DMS153 (cell line): Measurements from ENCODE around the gene MYL1.

ENCODE experiments used
- DNase-seq: peaks from one replicate; lab custom pipeline; 2025; lab: John Stamatoyannopoulos, UW

MYL1 gene

GRCh38 chr2:210267698-210268097, 47.3 kb downstream of the MYL1 start:
- DNase-seq = no peak

GRCh38 chr2:210264282-210264681, 50.7 kb downstream of the MYL1 start:
- DNase-seq = no peak

GRCh38 chr2:210263841-210264240, 51.1 kb downstream of the MYL1 start:
- no peak for DNase-seq

GRCh38 chr2:210262036-210262435, 52.9 kb downstream of the MYL1 start:
- no peak for DNase-seq

- DNase-seq = no peak
Observed at GRCh38 chr2:210259687-210260086, 55.3 kb downstream of the MYL1 start.

- no peak for DNase-seq
Observed at GRCh38 chr2:210252699-210253606, 62.0 kb downstream of the MYL1 start.

GRCh38 chr2:210250622-210251021, 64.4 kb downstream of the MYL1 start:
- no peak for DNase-seq
